Smooth muscle cell (in vitro differentiated cells): Measurements from ENCODE around the gene HAUS8. TPM values are rescaled to one million over a fixed set of nuclear protein-coding genes. Genes with fewer than 3 reads are reported as not detected.

ENCODE experiments used
- DNase-seq: peaks from one replicate; lab custom pipeline; 2025; ENCODE audit not compliant: unreplicated experiment; lab: John Stamatoyannopoulos, UW
- H2AFZ ChIP-seq: fragments of 200-600 bp; sonication (generic); 2 replicates; pipeline ENCODE4 v1.6.0; 2016; ENCODE audit warnings: antibody characterized with exemption, low read depth, mild to moderate bottlenecking
- H3F3A ChIP-seq: fragments of 200-600 bp; sonication (generic); 2 replicates; pipeline ENCODE4 v1.6.0; 2017; ENCODE audit warnings: antibody characterized with exemption, low read depth
- H3K27ac ChIP-seq: fragments of 200-600 bp; sonication (generic); 2 replicates; pipeline ENCODE4 v1.5.1; 2016; ENCODE audit warnings: low read depth, mild to moderate bottlenecking
- H3K27me3 ChIP-seq: fragments of 200-600 bp; sonication (generic); 2 replicates; pipeline ENCODE4 v1.6.1; 2016; ENCODE audit warnings: low read depth, mild to moderate bottlenecking
- H3K36me3 ChIP-seq: fragments of 200-600 bp; sonication (generic); 2 replicates; pipeline ENCODE4 v1.5.1; 2016; ENCODE audit warnings: low read depth
- H3K4me1 ChIP-seq: fragments of 200-600 bp; sonication (generic); 2 replicates; pipeline ENCODE4 v1.5.1; 2016; ENCODE audit warnings: low read depth
- H3K4me2 ChIP-seq: fragments of 200-600 bp; sonication (generic); 2 replicates; pipeline ENCODE4 v1.6.0; 2016; ENCODE audit warnings: mild to moderate bottlenecking
- H3K4me3 ChIP-seq: fragments of 200-600 bp; sonication (generic); 2 replicates; pipeline ENCODE4 v1.5.1; 2016; ENCODE audit warnings: mild to moderate bottlenecking
- H3K79me2 ChIP-seq: fragments of 200-600 bp; sonication (generic); 2 replicates; pipeline ENCODE4 v1.6.0; 2016; ENCODE audit warnings: low read depth, mild to moderate bottlenecking
- H3K9ac ChIP-seq: fragments of 200-600 bp; sonication (generic); 2 replicates; pipeline ENCODE4 v1.6.0; 2016; ENCODE audit warnings: low read depth
- H3K9me3 ChIP-seq: fragments of 200-600 bp; sonication (generic); replicated peaks from 2 replicates; pipeline ENCODE4 v1.5.1; 2016; ENCODE audit warnings: low read depth
- H4K20me1 ChIP-seq: fragments of 200-600 bp; sonication (generic); 2 replicates; pipeline ENCODE4 v1.6.0; 2016; ENCODE audit warnings: low read depth
- CTCF ChIP-seq: fragments of 200-600 bp; sonication (generic); IDR thresholded peaks from 2 replicates; pipeline ENCODE4 v1.5.1; 2017; ENCODE audit warnings: borderline replicate concordance, mild to moderate bottlenecking, antibody characterized with exemption; ENCODE audit not compliant: insufficient read depth, poor library complexity, severe bottlenecking
- WGBS: methylation state at CpG from one replicate; pipeline ENCODE4 v1.1.7; 2016; ENCODE audit warnings: low lambda C conversion rate; 5-methylcytosine and 5-hydroxymethylcytosine counted together
- polyA plus RNA-seq: library from polyadenylated mRNA; unstranded; fragments of >200 nt; fragmentation: Nextera tagmentation; extraction: Ambion mirVana; gene quantifications from 2 replicates; pipeline ENCODE4 v1.2.1, GENCODE V29; 2016
- total RNA-seq: library from RNA; depleted of rRNA; stranded (reverse); fragments of >200 nt; gene quantifications from 2 replicates; pipeline ENCODE4 v1.2.3, GENCODE V29; 2014

The HAUS8 gene
- total and polyA plus RNA-seq, 2 experiments from 2014 or later: 6.3 to 7.4 TPM

GRCh38 chr19:17078920-17079709 is 3.9 kb upstream of the HAUS8 start:
- H4K20me1 ChIP-seq: peaks cover 68% of the 10 kb centered on the region
- no peaks in the 10 kb centered on the region for H3K36me3 ChIP-seq
- peak overlapping the region; percentile 44 for H3K4me3 ChIP-seq
- WGBS: 50% methylated on average over 19 of the region's 19 CpGs
- H3K27me3 ChIP-seq: no peaks in the 10 kb centered on the region
- H3K9ac ChIP-seq: peak overlapping the region; percentile 94
- peak overlapping the region; percentile 94 for H3K4me2 ChIP-seq
- H3K9me3 ChIP-seq: no peaks in the 10 kb centered on the region
- peaks cover 82% of the 10 kb centered on the region for H3K79me2 ChIP-seq
- H3F3A ChIP-seq: peaks cover 19% of the 10 kb centered on the region
- DNase-seq: no peak
- peak overlapping the region; percentile 98 for H3K27ac ChIP-seq
- peaks cover 28% of the 10 kb centered on the region for H3K4me1 ChIP-seq
- no peak for TF ChIP-seq CTCF
- H2AFZ ChIP-seq: no peak overlapping the region

DNA sequence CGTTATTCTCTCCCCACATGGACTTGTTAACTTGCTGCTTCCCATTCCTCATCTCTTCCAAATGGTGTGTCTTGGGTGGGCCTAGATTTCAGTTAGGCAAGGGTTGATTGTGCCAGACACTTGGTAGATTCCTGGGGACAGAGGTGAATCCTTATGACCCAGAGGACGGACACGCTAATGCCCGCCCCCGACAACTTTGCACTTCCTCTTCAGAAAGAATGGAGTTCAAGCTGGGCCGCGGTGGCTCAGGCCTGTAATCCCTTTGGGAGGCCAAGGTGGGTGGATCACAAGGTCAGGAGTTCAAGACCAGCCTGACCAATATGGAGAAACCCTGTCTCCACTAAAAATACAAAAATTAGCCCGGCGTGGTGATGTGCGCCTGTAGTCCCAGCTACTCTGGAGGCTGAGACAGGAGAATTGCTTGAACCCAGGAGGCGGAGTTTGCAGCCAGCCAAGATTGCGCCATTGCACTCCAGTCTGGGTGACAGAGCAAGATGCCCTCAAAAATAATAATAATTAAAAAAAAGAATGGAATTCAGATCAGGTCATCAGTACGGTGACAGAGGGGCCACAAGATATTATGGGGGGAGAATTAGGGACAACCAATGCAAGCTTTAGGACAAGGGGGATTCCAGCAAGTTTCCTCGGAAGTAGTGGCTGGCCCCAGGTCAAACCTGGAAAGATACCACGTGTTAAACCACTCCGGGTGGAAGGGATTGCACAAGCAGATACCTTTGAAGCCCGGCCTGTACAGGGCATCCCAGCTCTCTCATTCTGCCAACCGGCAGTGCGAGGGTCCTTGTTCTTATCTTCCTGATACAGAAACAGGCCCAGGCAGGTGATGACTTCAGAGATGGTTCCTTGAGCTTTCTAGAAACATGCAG is 3.0 kb upstream of the HAUS8 start:
- no peak for TF ChIP-seq CTCF
- H3K4me3 ChIP-seq: no peak overlapping the region
- H3F3A ChIP-seq: peaks cover 19% of the 10 kb centered on the region
- H2AFZ ChIP-seq: no peak overlapping the region
- peak overlapping the region; percentile 98 for H3K27ac ChIP-seq
- peaks cover 31% of the 10 kb centered on the region for H3K4me1 ChIP-seq
- 87% methylated on average over 19 of the region's 19 CpGs for WGBS
- H3K9me3 ChIP-seq: no peaks in the 10 kb centered on the region
- H3K27me3 ChIP-seq: no peaks in the 10 kb centered on the region
- H3K9ac ChIP-seq: no peak overlapping the region
- H3K4me2 ChIP-seq: peak overlapping the region; percentile 94
- H3K36me3 ChIP-seq: no peaks in the 10 kb centered on the region
- H3K79me2 ChIP-seq: peaks cover 78% of the 10 kb centered on the region
- H4K20me1 ChIP-seq: peaks cover 61% of the 10 kb centered on the region
- DNase-seq: no peak

DNA sequence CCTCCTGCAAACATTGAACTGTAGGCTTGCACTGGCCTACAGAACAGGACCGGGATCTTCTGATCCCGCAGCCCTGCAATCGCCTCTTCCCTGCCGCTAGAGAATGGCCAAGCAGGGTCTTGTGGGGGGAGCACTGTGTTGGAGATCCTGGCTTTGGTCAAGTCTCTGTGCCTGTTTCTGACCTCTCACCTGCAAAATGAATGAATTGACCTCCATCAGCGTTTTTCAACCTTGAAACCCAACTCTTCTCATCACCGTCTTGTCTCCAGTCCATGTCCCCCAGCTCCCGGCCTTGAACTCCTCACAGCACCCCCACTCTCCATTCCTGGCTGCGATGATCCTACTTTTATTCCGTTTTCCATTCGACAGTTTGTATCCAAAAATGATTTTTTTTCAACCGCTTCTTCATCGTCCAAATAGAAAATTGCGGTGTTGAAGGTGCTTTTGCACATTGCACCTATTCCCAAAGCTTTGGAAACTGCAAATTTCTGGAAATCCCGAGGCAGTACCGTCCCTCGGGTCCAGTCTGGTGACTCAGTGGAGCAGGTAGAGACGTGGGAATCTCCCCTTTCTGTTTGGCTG is 2.3 kb upstream of the HAUS8 start:
- TF ChIP-seq CTCF: no peak
- Histone ChIP-seq H3F3A (peaks cover 19% of the 10 kb centered on the region), H3K9me3 (no peaks in the 10 kb centered on the region), H3K36me3 (no peaks in the 10 kb centered on the region), H3K4me2 (peak overlapping the region; percentile 94), H3K4me1 (peaks cover 31% of the 10 kb centered on the region), H4K20me1 (peaks cover 56% of the 10 kb centered on the region), H3K27me3 (no peaks in the 10 kb centered on the region), H3K79me2 (peaks cover 73% of the 10 kb centered on the region), H3K4me3 (peak overlapping the region; percentile 94), H3K27ac (peak overlapping the region; percentile 98), H3K9ac (peak overlapping the region; percentile 91), H2AFZ (no peak overlapping the region)
- no peak for DNase-seq
- 87% methylated on average over 17 of the region's 17 CpGs for WGBS
